Common myeloid progenitor, CD34-positive (primary cell): Measurements from ENCODE around the gene BBS9.

Experiments used
- CTCF ChIA-PET: fragments of 350-600 bp; sonication (Branson Sonifier 250); formaldehyde crosslinking; loops from one replicate; lab custom pipeline; 2021; ENCODE audit warnings: antibody characterized with exemption; lab: Charles Lee
- POLR2A ChIA-PET: fragments of 350-600 bp; sonication (Branson Sonifier 250); formaldehyde crosslinking; loops from one replicate; lab custom pipeline; 2021; ENCODE audit warnings: antibody characterized with exemption; lab: Charles Lee
- DNase-seq, 3 donors: peaks; one replicate each; pipeline versions ENCODE4 v3.0.0 to v3.0.0-alpha.2; 2013
- H3K27ac ChIP-seq, 2 experiments: 1 replicate in 1 of 2; 2 replicates in 1 of 2; pipeline ENCODE4 v1.7.0; 2013; ENCODE audit warnings: inconsistent platforms in 2 of 2, low read length in 2 of 2, mild to moderate bottlenecking in 2 of 2, low read depth in 1 of 2, moderate library complexity in 1 of 2; ENCODE audit not compliant: severe bottlenecking in 2 of 2, insufficient read depth in 1 of 2, poor library complexity in 1 of 2
- H3K27me3 ChIP-seq, 5 experiments: replicated peaks in 2 of 5; 1 replicate in 3 of 5; 2 replicates in 2 of 5; pipeline versions ENCODE4 v1.6.1 to v1.7.0; 2013; ENCODE audit warnings: low read length in 4 of 5, mild to moderate bottlenecking in 2 of 5, moderate library complexity in 2 of 5, inconsistent platforms in 1 of 5; ENCODE audit not compliant: insufficient read depth in 5 of 5, control insufficient read depth in 4 of 5
- H3K36me3 ChIP-seq, 4 experiments: 1 replicate in 2 of 4; 2 replicates in 2 of 4; pipeline versions ENCODE4 v1.6.1 to v1.7.0; 2013; ENCODE audit warnings: low read length in 3 of 4, control low read depth in 1 of 4, mild to moderate bottlenecking in 1 of 4; ENCODE audit not compliant: control insufficient read depth in 4 of 4, insufficient read depth in 4 of 4
- H3K4me1 ChIP-seq, 4 experiments: 1 replicate in 3 of 4; 2 replicates in 1 of 4; pipeline versions ENCODE4 v1.6.1 to v1.7.1; 2013; ENCODE audit warnings: low read length in 3 of 4, mild to moderate bottlenecking in 3 of 4, control low read depth in 1 of 4, inconsistent platforms in 1 of 4, moderate library complexity in 1 of 4; ENCODE audit not compliant: control insufficient read depth in 4 of 4, insufficient read depth in 4 of 4; ENCODE audit errors: control extremely low read depth in 1 of 4
- H3K4me3 ChIP-seq, 7 experiments: 1 replicate in 4 of 7; 2 replicates in 3 of 7; pipeline versions ENCODE4 v1.5.1 to v1.7.0; 2013; ENCODE audit warnings: mild to moderate bottlenecking in 7 of 7, low read length in 6 of 7, moderate library complexity in 6 of 7, inconsistent platforms in 2 of 7, low read depth in 2 of 7, control low read depth in 1 of 7; ENCODE audit not compliant: insufficient read depth in 4 of 7, control insufficient read depth in 1 of 7; ENCODE audit errors: extremely low read depth in 1 of 7
- H3K9me3 ChIP-seq, 5 experiments: 1 replicate in 4 of 5; 2 replicates in 1 of 5; pipeline versions ENCODE4 v1.6.1 to v1.7.1; 2013; ENCODE audit warnings: low read length in 4 of 5, mild to moderate bottlenecking in 2 of 5, inconsistent platforms in 1 of 5, low read depth in 1 of 5, moderate library complexity in 1 of 5; ENCODE audit not compliant: control insufficient read depth in 4 of 5, insufficient read depth in 2 of 5; ENCODE audit errors: control extremely low read depth in 1 of 5
- WGBS: methylation state at CpG from one replicate; pipeline ENCODE4 v1.1.5; 2013; ENCODE audit not compliant: insufficient coverage; 5-methylcytosine and 5-hydroxymethylcytosine counted together

BBS9 gene

DNA sequence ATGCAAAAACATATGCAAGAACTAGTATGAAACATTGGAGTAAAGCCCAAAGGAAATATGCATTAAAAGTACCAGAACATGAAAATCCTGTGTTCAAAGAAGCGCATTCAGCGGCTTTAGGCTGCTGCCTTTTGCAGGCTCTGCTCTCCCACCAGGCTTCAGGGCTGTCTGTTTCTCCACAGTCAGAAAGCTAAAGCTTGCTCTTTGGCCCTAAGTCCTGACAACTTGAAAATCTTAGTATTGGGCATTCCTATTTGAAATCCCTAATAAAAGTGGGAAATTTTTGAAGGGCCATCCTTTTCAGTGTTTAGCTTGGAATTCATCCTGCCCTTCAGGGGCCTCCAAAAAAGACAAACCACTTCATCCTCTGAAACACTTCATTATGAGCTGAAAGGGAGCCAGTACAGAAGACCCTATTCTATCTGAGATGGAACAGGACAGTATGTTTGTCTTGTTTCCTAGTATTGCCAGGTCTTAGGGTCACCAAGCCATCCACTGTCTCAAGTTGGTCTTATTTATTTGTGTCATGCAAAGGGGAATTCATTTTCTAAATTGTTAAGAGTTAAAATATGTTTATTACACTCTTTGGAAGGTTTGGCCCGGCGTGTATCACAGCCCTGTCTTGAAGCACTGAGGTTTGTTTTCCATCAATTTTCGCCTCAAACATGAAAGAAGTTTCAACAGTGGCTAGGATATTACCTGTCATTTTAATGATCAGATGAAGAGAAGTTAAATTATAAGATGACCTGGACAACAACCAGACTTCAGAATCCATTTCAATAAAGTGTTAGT lies 449.7 kb downstream of the BBS9 start:
- 90% methylated on average over 4 of the region's 5 CpGs for WGBS
- Histone ChIP-seq H3K4me1 (no peaks in the 10 kb centered on the region), H3K27me3 (no peaks in the 10 kb centered on the region), H3K36me3 (no peaks in the 10 kb centered on the region), H3K4me3 (no peak overlapping the region), H3K27ac (no peak overlapping the region), H3K9me3 (no peaks in the 10 kb centered on the region)
- DNase-seq, result no peak
- CTCF ChIA-PET, result interaction anchor here (1.3 kb wide), 1 partner anchor 8 kb away, joined by 3 read pairs; no protein-coding TSS in a partner anchor
- POLR2A ChIA-PET, result no interaction called here

- DNase-seq, result no peak
- H3K9me3 ChIP-seq, result no peaks in the 10 kb centered on the region
- ChIA-PET POLR2A (no interaction called here), CTCF (no interaction called here)
- H3K4me1 ChIP-seq, result no peaks in the 10 kb centered on the region
- H3K4me3 ChIP-seq, result no peak overlapping the region
- no peaks in the 10 kb centered on the region for H3K36me3 ChIP-seq
- H3K27ac ChIP-seq, result no peak overlapping the region
- H3K27me3 ChIP-seq, result no peaks in the 10 kb centered on the region
These were observed 450.3 kb downstream of the BBS9 start for GRCh38 chr7:33579673-33579960.

- Histone ChIP-seq H3K9me3 (no peaks in the 10 kb centered on the region), H3K4me3 (no peak overlapping the region), H3K4me1 (no peaks in the 10 kb centered on the region), H3K36me3 (no peaks in the 10 kb centered on the region), H3K27ac (no peak overlapping the region), H3K27me3 (no peaks in the 10 kb centered on the region)
- 92% methylated on average over 2 of the region's 3 CpGs for WGBS
- no peak for DNase-seq
- POLR2A ChIA-PET, result no interaction called here
- CTCF ChIA-PET, result no interaction called here
These were observed 451.9 kb downstream of the BBS9 start for GRCh38 chr7:33581236-33581635.

DNA sequence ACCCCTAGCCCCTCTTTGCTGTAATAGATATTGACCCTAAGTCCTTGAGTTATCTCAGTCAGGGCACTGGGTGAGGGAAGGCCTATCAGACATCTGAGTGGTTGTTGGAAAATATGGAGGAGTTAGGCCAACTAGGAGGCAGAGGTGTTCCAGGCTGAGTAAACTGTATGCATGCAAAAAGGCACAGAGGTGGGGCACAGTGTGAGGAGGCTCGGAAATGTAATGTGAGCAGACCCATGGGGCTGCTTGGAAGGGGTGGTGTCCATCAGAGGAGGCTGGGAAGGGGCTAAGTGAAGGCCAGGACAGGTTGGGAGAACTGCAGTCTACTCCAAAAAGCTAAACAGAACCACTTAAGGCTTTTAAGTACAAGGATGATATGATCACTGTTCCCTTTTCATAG lies 452.7 kb downstream of the BBS9 start:
- ChIA-PET POLR2A (no interaction called here), CTCF (no interaction called here)
- Histone ChIP-seq H3K27ac (no peak overlapping the region), H3K4me3 (no peak overlapping the region), H3K27me3 (no peaks in the 10 kb centered on the region), H3K36me3 (no peaks in the 10 kb centered on the region), H3K4me1 (no peaks in the 10 kb centered on the region), H3K9me3 (no peaks in the 10 kb centered on the region)
- 89% methylated on average over 1 of the region's 1 CpG for WGBS
- DNase-seq, result no peak

GRCh38 chr7:33582533-33582932 lies 453.2 kb downstream of the BBS9 start:
- ChIA-PET POLR2A (no interaction called here), CTCF (no interaction called here)
- DNase-seq, result no peak
- H3K27me3 ChIP-seq, result no peaks in the 10 kb centered on the region
- H3K4me1 ChIP-seq, result no peaks in the 10 kb centered on the region
- no peak overlapping the region for H3K4me3 ChIP-seq
- no peak overlapping the region for H3K27ac ChIP-seq
- WGBS, result 100% methylated on average over 1 of the region's 1 CpG
- no peaks in the 10 kb centered on the region for H3K9me3 ChIP-seq
- no peaks in the 10 kb centered on the region for H3K36me3 ChIP-seq

DNA sequence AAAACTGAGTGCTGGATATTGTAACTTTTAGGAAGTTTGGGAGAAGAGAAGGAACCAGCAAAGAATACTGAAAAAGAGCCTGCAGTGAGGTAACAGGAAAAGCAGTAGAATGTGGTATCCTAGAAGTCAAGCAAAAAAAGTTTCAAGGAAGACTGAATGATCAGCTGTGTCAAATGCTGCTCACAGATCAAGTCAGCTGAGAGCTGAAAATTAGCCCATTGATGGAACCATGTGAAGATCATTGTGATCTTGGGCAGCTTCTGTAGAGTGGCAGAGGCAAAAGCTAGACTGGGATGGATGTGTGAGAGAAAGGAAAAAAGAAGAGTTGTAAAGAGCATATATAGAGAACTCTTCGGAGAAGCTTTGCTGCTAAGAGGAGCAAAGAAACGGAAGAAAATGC lies 460.5 kb downstream of the BBS9 start:
- H3K27me3 ChIP-seq, result no peaks in the 10 kb centered on the region
- no peak overlapping the region for H3K4me3 ChIP-seq
- peaks cover 0 to 4% (median under 1%) of the 10 kb centered on the region in 4 experiments for H3K4me1 ChIP-seq
- DNase-seq, result no peak
- CTCF ChIA-PET, result no interaction called here
- 92% methylated on average over 2 of the region's 2 CpGs for WGBS
- POLR2A ChIA-PET, result no interaction called here
- H3K9me3 ChIP-seq, result no peaks in the 10 kb centered on the region
- no peak overlapping the region for H3K27ac ChIP-seq
- H3K36me3 ChIP-seq, result no peaks in the 10 kb centered on the region

DNA sequence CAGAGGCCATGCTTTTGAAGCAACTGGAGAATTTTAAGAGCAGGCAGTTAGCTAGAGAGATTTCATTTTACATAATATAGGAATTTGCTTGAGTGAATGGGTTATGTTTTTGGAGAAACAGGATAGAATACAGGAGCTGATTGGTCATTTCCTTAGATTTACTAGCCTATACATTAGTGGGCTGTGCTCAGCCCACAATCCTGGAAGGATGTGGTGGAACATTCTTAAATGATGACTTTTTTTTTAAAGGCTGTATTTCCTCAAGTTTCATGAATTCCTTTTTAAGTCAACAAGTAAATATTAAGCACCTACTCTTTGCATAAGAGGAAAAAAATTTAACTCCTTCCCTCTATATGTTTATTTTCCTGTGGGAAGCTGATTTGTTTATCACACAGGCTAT lies 461.6 kb downstream of the BBS9 start:
- Histone ChIP-seq H3K36me3 (no peaks in the 10 kb centered on the region), H3K9me3 (no peaks in the 10 kb centered on the region), H3K27me3 (no peaks in the 10 kb centered on the region), H3K4me3 (no peak overlapping the region), H3K4me1 (peaks cover 0 to 4% (median under 1%) of the 10 kb centered on the region in 4 experiments), H3K27ac (no peak overlapping the region)
- POLR2A ChIA-PET, result interaction anchor here (0.6 kb wide), 1 partner anchor 1245 kb away, joined by 3 read pairs; no protein-coding TSS in a partner anchor
- CTCF ChIA-PET, result no interaction called here
- DNase-seq, result no peak
